HCT116 (cell line): ENCODE measurements around the gene HEG1. TPM values are rescaled to one million over a fixed set of nuclear protein-coding genes. Genes with fewer than 3 reads are reported as not detected.

ENCODE experiments used
- ATAC-seq: fragments of 200-7000 bp; cut with Tn5 transposase; 2 replicates; pipeline ENCODE4 v1.9.1; 2020; ENCODE audit warnings: mild to moderate bottlenecking, moderate library complexity
- BruUV-seq: library from RNA; stranded (reverse); fragments of 400-500 nt; replicated peaks from 2 replicates; lab custom pipeline; 2021; lab: Mats Ljungman, UMichigan
- CTCF ChIA-PET: fragments of 300-600 bp; sonication (Branson Sonifier 250); formaldehyde crosslinking; loops from one replicate; lab custom pipeline; 2021; ENCODE audit warnings: antibody characterized with exemption; lab: Charles Lee
- POLR2A ChIA-PET: fragments of 300-600, 350-600 bp; sonication (Branson Sonifier 250); formaldehyde crosslinking; loops from one replicate; lab custom pipeline; 2021; ENCODE audit warnings: antibody characterized with exemption; lab: Charles Lee
- RAD21 ChIA-PET, 2 experiments: fragments of 300-600 bp; sonication (Branson Sonifier 250); formaldehyde crosslinking; loops; one replicate each; lab custom pipeline; 2023; ENCODE audit warnings: low total read pairs in 2 of 2; ENCODE audit not compliant: uncharacterized antibody in 2 of 2, unreplicated experiment in 2 of 2, low non-redundant PET in 1 of 2; lab: Charles Lee
- DNase-seq: peaks from one replicate; pipeline ENCODE4 v3.0.0-alpha.2; 2010; ENCODE audit warnings: low read depth, low spot score
- H2AFZ ChIP-seq: fragments of 200-600 bp; shearing (Covaris generic), sonication (generic); 2 replicates; pipeline ENCODE4 v1.6.1; 2017; ENCODE audit warnings: low read depth, mixed run types, mixed read lengths, antibody characterized with exemption, low read length; ENCODE audit not compliant: poor library complexity, severe bottlenecking
- H3K27ac ChIP-seq: 2 replicates; pipeline ENCODE4 v1.5.1; 2012; ENCODE audit warnings: low read depth, low read length
- H3K27me3 ChIP-seq: fragments of 200-600 bp; sonication (generic); 2 replicates; pipeline ENCODE4 v1.6.1; 2016; ENCODE audit warnings: mixed run types, low read length, mixed read lengths; ENCODE audit not compliant: insufficient read depth
- H3K36me3 ChIP-seq, 2 experiments: fragments of 200-500 bp in 1 of 2; fragments of 200-600 bp in 1 of 2; sonication (Bioruptor generic) in 1 of 2; sonication (generic) in 1 of 2; 2 replicates each; pipeline versions ENCODE4 v1.5.1 to v1.6.1; 2014 to 2016; ENCODE audit warnings: low read length in 2 of 2, inconsistent platforms in 1 of 2, mixed read lengths in 1 of 2, mixed run types in 1 of 2; ENCODE audit not compliant: insufficient read depth in 2 of 2, control insufficient read depth in 1 of 2
- H3K4me1 ChIP-seq, 2 experiments: fragments of 200-600 bp in 1 of 2; sonication (generic) in 1 of 2; 2 replicates each; pipeline versions ENCODE4 v1.5.1 to v1.6.1; 2012 to 2017; ENCODE audit warnings: low read length in 2 of 2, inconsistent platforms in 1 of 2, mild to moderate bottlenecking in 1 of 2, mixed read lengths in 1 of 2, mixed run types in 1 of 2, moderate library complexity in 1 of 2; ENCODE audit not compliant: insufficient read depth in 2 of 2, control insufficient read depth in 1 of 2
- H3K4me2 ChIP-seq: fragments of 200-600 bp; sonication (generic); 2 replicates; pipeline ENCODE4 v1.6.1; 2017; ENCODE audit warnings: mixed run types, low read length, mixed read lengths
- H3K4me3 ChIP-seq, 2 experiments: fragments of 200-600 bp in 1 of 2; sonication (generic) in 1 of 2; replicated peaks in 1 of 2; 2 replicates each; pipeline ENCODE4 v1.5.1; 2011 to 2016; ENCODE audit warnings: low read length in 2 of 2, control low read depth in 1 of 2, low read depth in 1 of 2, mild to moderate bottlenecking in 1 of 2, mixed read lengths in 1 of 2, mixed run types in 1 of 2
- H3K79me2 ChIP-seq: fragments of 200-600 bp; sonication (generic); 2 replicates; pipeline ENCODE4 v1.6.1; 2017; ENCODE audit warnings: mild to moderate bottlenecking, mixed run types, low read length, moderate library complexity, mixed read lengths; ENCODE audit not compliant: insufficient read depth
- H3K9ac ChIP-seq: fragments of 200-600 bp; sonication (generic); 2 replicates; pipeline ENCODE4 v1.6.1; 2016; ENCODE audit warnings: low read length, mixed read lengths
- H3K9me2 ChIP-seq: fragments of 200-600 bp; sonication (generic), shearing (Covaris generic); 2 replicates; pipeline ENCODE4 v1.6.1; 2017; ENCODE audit warnings: mixed run types, mild to moderate bottlenecking, moderate library complexity; ENCODE audit not compliant: insufficient read depth
- H3K9me3 ChIP-seq, 2 experiments: fragments of 200-500 bp in 1 of 2; fragments of 200-600 bp in 1 of 2; sonication (Bioruptor generic) in 1 of 2; sonication (generic) in 1 of 2; 2 replicates each; pipeline ENCODE4 v1.6.1; 2014 to 2017; ENCODE audit warnings: low read length in 2 of 2, mixed read lengths in 2 of 2, inconsistent platforms in 1 of 2, low read depth in 1 of 2, mild to moderate bottlenecking in 1 of 2, mixed run types in 1 of 2, moderate library complexity in 1 of 2; ENCODE audit not compliant: control insufficient read depth in 1 of 2, insufficient read depth in 1 of 2
- H4K20me1 ChIP-seq: fragments of 200-600 bp; sonication (generic), shearing (Covaris generic); 2 replicates; pipeline ENCODE4 v1.6.1; 2017; ENCODE audit warnings: mixed run types, mild to moderate bottlenecking, moderate library complexity; ENCODE audit not compliant: insufficient read depth
- ATF3 ChIP-seq: IDR thresholded peaks from 2 replicates; pipeline ENCODE4 v1.6.1; 2012
- CBX3 ChIP-seq: IDR thresholded peaks from 2 replicates; pipeline ENCODE4 v1.6.1; 2012; ENCODE audit warnings: low read depth
- EGR1 ChIP-seq: IDR thresholded peaks from 2 replicates; pipeline ENCODE4 v1.6.1; 2012; ENCODE audit warnings: low read depth
- ELF1 ChIP-seq: IDR thresholded peaks from 2 replicates; pipeline ENCODE4 v1.6.1; 2012; ENCODE audit warnings: low read depth, borderline replicate concordance
- JUND ChIP-seq: IDR thresholded peaks from 2 replicates; pipeline ENCODE4 v1.6.1; 2012
- POLR2A ChIP-seq: IDR thresholded peaks from 2 replicates; pipeline ENCODE4 v1.7.0; 2011; ENCODE audit warnings: borderline replicate concordance; ENCODE audit not compliant: insufficient read depth, insufficient read length; ENCODE audit errors: extremely low read depth
- POLR2AphosphoS5 ChIP-seq: IDR thresholded peaks from 2 replicates; pipeline ENCODE4 v1.6.1; 2011; ENCODE audit warnings: mild to moderate bottlenecking, low read depth, low read length, moderate library complexity
- REST ChIP-seq: IDR thresholded peaks from 2 replicates; pipeline ENCODE4 v1.6.1; 2012; ENCODE audit warnings: low read depth
- SP1 ChIP-seq: IDR thresholded peaks from 2 replicates; pipeline ENCODE4 v1.6.1; 2012; ENCODE audit warnings: low read depth
- TCF7L2 ChIP-seq: IDR thresholded peaks from 2 replicates; pipeline ENCODE4 v1.7.0; 2011; ENCODE audit warnings: borderline replicate concordance, inconsistent platforms; ENCODE audit not compliant: insufficient read depth, insufficient read length; ENCODE audit errors: extremely low read depth
- ZBTB33 ChIP-seq: IDR thresholded peaks from 2 replicates; pipeline ENCODE4 v1.6.1; 2011; ENCODE audit warnings: mild to moderate bottlenecking, low read length, moderate library complexity; ENCODE audit not compliant: insufficient replicate concordance; ENCODE audit errors: extremely low read depth
- ZFX ChIP-seq: fragments of 450-650 bp; IDR thresholded peaks from 2 replicates; pipeline ENCODE4 v1.6.1; 2017
- ZNF274 ChIP-seq: fragments of 200-500 bp; sonication (Bioruptor generic); IDR thresholded peaks from 2 replicates; pipeline ENCODE4 v1.6.1; 2014; ENCODE audit warnings: mild to moderate bottlenecking, low read depth, low read length, inconsistent platforms
- intact Hi-C: fragments of 100-400 bp; cut with micrococcal nuclease; formaldehyde crosslinking; loops from 2 replicates; pipeline ENCODE4 v1.10.0; 2022
- total RNA-seq: library from RNA; stranded (reverse); gene quantifications from one replicate; pipeline ENCODE4 v1.2.1, GENCODE V29; 2021; ENCODE audit not compliant: unreplicated experiment

The HEG1 gene
- total RNA-seq, 1 experiment from 2014 or later, result 2.6 TPM

DNA sequence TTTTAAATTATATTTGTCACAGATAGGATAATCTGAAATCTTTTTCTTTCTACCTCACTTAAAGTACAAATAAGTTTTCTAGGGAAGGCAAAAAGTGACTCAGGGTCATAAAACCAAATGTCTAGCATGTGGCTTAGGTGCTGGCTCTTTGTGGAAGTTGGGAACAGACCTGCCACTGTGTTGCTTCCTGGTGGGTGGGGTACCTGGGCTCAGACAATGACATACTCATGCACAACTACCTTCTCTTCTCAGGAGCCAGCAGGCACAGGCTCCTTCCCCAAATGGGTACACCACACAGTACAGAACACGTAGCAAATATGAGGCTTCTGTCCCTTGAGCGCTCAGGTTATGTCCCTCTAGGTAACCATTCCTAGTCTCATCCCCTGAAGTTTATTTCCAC is 81.1 kb downstream of the HEG1 start:
- no peak overlapping the region for H3K27ac ChIP-seq
- CTCF ChIA-PET, result no interaction called here
- no peaks in the 10 kb centered on the region for H3K36me3 ChIP-seq
- no peaks in the 10 kb centered on the region for H3K9me3 ChIP-seq
- BruUV-seq, result no TSS peak
- no peak overlapping the region for H3K4me3 ChIP-seq
- POLR2A ChIA-PET, result no interaction called here
- no peak overlapping the region for H2AFZ ChIP-seq
- DNase-seq (no peak), ATAC-seq (peak; percentile 53)
- no peaks in the 10 kb centered on the region for H3K79me2 ChIP-seq
- H3K27me3 ChIP-seq, result no peaks in the 10 kb centered on the region
- no peak overlapping the region for H3K9ac ChIP-seq
- RAD21 ChIA-PET, result no interaction called here
- no peaks in the 10 kb centered on the region for H4K20me1 ChIP-seq
- no peaks in the 10 kb centered on the region for H3K9me2 ChIP-seq
- H3K4me2 ChIP-seq, result no peak overlapping the region
- H3K4me1 ChIP-seq, result peaks cover 0 to 10% of the 10 kb centered on the region in 2 experiments; a peak in 2 of 4 replicates
- no peak for TF ChIP-seq EGR1
- intact Hi-C loops, result no loop called here

- Histone ChIP-seq H3K4me3 (no peak overlapping the region), H3K27ac (no peak overlapping the region), H3K27me3 (no peaks in the 10 kb centered on the region), H3K9me2 (no peaks in the 10 kb centered on the region), H3K4me2 (no peak overlapping the region), H3K36me3 (no peaks in the 10 kb centered on the region), H2AFZ (no peak overlapping the region), H3K79me2 (no peaks in the 10 kb centered on the region), H3K9me3 (no peaks in the 10 kb centered on the region), H3K9ac (no peak overlapping the region), H3K4me1 (peaks cover 0 to 10% of the 10 kb centered on the region in 2 experiments; a peak in 2 of 4 replicates), H4K20me1 (no peaks in the 10 kb centered on the region)
- ATAC-seq (no peak), DNase-seq (no peak)
- ChIA-PET POLR2A (no interaction called here), RAD21 (no interaction called here), CTCF (no interaction called here)
- no TSS peak for BruUV-seq
- intact Hi-C loops, result no loop called here
- TF ChIP-seq ZBTB33 (no peak), REST (no peak), ZNF274 (no peak), ATF3 (no peak), JUND (no peak), SP1 (no peak), POLR2AphosphoS5 (no peak), ZFX (no peak), POLR2A (no peak), CBX3 (no peak), ELF1 (no peak), TCF7L2 (no peak)
These were observed 82.5 kb downstream of the HEG1 start for GRCh38 chr3:124973290-124973689.
